GM12873 (cell line): ENCODE data around the gene IFI6.

Experiments
- TF ChIP-seq, protein P1 (sequence below): IDR thresholded peaks from 2 replicates; pipeline ENCODE4 v1.5.1; 2012; ENCODE audit warnings: low read depth, mild to moderate bottlenecking, moderate library complexity, low read length, control low read depth; ENCODE audit not compliant: insufficient read depth; ENCODE audit errors: missing control alignments

IFI6 gene

DNA sequence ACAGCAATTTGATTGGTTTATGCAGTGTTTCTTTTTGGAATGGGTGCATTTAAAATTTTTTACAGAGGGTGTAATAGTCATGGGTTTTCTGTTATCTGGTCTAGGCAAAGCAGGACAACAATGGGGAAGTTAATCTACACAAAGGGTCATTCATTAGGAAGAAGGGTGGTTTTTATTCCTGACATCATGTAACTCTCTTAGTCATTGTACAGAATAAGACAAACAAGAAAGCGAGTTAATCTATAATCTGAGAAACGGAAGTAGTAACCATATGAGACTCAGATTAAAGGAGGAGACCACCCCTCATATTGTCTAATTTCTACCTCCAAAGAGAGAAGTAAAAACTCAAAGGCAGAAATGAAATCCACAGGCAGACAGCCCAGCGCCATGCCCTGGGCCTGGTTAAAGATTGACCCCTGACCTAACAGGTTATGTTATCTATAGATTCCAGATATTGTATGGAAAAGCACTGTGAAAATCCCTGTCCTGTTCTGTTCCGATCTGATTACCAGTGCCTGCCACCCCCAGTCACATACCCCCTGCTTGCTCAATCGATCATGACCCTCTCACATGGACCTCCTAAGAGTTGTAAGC is 10.5 kb upstream of the IFI6 start:
- TF ChIP-seq, protein P1, sequence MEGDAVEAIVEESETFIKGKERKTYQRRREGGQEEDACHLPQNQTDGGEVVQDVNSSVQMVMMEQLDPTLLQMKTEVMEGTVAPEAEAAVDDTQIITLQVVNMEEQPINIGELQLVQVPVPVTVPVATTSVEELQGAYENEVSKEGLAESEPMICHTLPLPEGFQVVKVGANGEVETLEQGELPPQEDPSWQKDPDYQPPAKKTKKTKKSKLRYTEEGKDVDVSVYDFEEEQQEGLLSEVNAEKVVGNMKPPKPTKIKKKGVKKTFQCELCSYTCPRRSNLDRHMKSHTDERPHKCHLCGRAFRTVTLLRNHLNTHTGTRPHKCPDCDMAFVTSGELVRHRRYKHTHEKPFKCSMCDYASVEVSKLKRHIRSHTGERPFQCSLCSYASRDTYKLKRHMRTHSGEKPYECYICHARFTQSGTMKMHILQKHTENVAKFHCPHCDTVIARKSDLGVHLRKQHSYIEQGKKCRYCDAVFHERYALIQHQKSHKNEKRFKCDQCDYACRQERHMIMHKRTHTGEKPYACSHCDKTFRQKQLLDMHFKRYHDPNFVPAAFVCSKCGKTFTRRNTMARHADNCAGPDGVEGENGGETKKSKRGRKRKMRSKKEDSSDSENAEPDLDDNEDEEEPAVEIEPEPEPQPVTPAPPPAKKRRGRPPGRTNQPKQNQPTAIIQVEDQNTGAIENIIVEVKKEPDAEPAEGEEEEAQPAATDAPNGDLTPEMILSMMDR = no peak

DNA sequence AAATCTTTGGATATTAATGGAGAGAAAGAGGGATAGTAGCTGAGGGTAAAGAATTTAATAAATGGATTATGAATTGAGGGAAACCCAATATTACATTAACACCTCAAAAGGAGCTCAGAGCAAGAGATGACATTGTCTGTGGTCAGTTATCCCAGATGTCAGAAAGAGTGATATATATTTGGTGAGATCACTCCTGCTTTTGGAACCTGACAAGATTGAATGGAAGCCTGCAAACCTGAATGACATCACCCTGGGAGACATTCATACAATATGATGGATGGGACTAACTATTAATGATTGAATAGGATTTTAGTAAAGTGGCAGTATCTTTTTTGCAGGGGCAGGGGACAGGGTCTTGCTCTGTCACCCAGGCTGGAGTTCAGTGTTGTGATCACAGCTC is 6.8 kb upstream of the IFI6 start:
- TF ChIP-seq, protein P1 = no peak

DNA sequence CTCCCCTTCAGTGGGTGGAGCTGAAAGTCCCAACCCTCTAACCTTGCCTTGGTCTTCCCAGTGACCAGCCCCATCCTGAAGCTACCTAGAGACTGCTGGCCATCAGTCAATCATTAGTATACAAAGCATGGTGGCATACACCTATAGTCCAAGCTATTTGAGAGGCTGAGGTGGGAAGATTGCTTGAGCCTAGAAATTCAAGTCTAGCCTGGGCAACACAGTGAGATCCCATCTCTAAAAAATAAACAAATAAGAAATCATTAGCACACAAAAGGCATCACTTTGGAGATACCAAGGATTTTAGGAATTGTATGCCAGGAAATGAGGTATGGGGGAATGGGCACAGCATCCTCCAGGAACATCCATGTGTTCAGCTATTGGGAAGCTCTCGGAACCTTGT is 4.4 kb upstream of the IFI6 start:
- TF ChIP-seq, protein P1 = no peak

DNA sequence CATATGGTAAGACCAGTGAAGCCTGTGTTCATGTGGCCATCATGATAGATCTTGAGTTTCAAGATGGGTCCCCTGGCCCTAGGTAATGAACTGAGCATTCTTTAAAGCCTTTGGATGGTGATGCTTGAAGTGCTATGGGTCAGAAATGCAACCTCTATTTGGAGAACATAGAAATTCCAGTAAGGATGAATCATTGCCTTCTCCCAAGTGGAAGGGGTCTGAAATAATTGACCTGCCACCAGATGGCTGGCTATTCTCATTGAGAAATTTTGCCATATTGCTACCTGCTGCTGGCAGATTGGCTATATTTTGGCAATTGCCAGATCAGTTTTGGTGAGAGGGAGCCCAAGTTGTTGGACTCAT is 739 bp upstream of the IFI6 start:
- TF ChIP-seq, protein P1 = no peak

DNA sequence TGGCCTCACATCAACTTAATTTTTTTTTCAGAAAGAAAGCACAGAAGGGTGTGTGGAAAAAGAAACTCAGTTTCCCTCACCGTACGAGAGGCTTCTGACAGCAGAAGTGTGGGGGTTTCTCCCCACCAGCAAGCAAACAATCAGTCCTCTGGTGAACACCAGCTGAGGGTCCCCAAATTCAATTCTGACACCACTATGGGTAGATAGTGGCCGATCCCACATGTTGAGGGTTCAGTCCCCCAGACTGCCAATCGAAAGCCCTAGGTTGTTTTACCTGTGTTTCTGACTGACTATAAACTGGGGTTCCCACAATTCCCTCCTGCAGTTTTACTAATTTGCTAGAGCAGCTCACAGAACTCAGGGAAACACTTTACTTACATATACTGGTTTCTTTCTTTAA is 2.1 kb downstream of the IFI6 start:
- TF ChIP-seq, protein P1 = peak; percentile 4

DNA sequence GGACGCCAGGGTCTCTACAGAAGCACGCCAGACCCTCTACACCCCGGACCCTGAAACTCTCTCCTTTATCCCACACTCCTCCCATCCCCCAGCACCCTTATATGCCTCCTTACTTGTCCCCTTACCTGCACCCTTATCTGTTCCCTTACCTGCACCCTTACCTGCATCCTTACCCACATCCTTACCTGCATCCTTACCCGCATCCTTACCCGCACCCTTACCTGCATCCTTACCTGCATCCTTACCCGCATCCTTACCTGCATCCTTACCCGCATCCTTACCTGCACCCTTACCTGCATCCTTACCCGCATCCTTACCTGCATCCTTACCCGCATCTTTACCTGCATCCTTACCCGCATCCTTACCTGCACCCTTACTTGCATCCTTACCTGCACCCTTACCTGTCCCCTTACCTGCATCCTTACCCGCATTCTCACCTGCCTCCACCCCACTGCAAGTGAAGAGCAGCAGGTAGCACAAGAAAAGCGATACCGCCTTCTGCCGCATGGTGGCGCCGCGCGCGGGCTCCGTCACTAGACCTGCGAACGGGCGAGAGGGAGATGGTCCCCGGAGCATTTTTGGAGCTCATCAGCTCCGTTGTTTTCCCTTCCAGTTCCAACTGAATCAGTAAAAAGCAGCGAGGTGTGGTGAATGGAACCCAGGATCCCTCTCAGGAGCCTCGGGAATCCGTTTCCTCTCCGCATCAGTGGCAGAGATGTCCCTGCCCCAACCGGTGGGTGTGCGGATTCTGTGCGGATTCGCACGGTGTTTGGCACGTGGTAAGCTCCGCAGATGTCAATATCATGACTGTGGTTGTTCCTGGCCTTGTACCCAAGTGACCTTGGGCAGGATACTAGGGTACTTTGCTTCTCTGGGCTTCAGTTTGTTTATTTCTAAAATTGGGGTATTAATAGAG is 2.9 kb downstream of the IFI6 start:
- TF ChIP-seq, protein P1 = peak; percentile 97

DNA sequence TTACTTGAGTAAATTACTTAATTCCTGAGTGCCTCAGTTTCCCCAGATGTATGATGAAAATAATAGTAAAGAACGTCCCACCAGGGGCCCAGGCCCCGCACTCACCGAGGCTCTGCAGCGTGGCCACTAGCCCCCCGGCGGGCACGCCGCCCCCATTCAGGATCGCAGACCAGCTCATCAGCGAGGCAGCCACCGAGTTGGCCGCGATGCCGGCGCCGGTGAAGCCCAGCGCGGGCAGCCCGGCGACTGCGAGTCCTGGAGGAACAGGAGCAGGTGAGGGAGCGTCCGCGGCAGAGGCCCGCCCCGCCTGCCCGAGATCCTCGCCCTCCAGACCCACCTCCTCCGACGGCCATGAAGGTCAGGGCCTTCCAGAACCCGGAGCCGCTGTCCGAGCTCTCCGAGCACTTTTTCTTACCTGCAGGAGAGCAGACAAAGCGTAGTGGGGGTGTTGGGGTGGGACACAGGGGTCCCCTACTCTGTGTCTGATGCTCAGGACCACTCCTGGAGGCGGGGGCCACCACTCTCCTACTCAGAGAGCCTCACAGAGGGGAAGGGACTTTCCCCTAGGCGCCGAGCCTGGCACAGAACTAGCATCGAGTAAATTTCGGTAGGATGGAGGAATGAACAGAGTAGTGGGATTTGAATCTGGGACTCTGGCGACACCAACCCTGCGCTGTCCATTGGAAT is 3.7 kb downstream of the IFI6 start:
- TF ChIP-seq, protein P1 = no peak
